Measurements from ENCODE around the gene ELF4.

The ELF4 gene

DNA sequence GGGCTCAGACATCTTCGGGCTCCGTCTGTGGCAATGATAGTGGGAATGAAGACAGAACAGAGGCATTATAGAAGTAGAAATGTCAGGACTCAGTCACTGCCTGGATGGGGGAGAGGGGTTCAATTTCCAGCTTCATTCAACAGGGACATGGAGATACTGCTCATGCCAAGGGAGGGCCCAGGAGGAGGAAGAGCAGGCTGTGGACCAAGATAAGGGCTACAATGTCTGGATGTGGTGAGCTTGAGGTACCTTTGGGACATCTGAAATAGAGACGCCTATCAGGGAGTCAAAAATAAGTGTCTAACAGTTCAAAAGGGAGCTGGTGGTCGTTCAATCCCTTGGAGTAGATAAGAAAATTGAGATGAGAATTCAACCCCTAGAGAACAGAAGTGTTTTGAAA lies 34.5 kb downstream of the ELF4 start:
- no peaks in the 10 kb centered on the region for H3K27me3 ChIP-seq (ENCODE audit: control insufficient read depth, low read length)
- H3K4me2 ChIP-seq (ENCODE audit: low read length) = no peak overlapping the region
- no peak for TF ChIP-seq EZH2phosphoT487 (IDR thresholded peaks at IDR 0.05; ENCODE audit: borderline replicate concordance, low read length)
- TF ChIP-seq, protein P1, sequence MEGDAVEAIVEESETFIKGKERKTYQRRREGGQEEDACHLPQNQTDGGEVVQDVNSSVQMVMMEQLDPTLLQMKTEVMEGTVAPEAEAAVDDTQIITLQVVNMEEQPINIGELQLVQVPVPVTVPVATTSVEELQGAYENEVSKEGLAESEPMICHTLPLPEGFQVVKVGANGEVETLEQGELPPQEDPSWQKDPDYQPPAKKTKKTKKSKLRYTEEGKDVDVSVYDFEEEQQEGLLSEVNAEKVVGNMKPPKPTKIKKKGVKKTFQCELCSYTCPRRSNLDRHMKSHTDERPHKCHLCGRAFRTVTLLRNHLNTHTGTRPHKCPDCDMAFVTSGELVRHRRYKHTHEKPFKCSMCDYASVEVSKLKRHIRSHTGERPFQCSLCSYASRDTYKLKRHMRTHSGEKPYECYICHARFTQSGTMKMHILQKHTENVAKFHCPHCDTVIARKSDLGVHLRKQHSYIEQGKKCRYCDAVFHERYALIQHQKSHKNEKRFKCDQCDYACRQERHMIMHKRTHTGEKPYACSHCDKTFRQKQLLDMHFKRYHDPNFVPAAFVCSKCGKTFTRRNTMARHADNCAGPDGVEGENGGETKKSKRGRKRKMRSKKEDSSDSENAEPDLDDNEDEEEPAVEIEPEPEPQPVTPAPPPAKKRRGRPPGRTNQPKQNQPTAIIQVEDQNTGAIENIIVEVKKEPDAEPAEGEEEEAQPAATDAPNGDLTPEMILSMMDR (IDR thresholded peaks at IDR 0.05; ENCODE audit: low read depth, low read length, poor library complexity, severe bottlenecking) = no peak

DNA sequence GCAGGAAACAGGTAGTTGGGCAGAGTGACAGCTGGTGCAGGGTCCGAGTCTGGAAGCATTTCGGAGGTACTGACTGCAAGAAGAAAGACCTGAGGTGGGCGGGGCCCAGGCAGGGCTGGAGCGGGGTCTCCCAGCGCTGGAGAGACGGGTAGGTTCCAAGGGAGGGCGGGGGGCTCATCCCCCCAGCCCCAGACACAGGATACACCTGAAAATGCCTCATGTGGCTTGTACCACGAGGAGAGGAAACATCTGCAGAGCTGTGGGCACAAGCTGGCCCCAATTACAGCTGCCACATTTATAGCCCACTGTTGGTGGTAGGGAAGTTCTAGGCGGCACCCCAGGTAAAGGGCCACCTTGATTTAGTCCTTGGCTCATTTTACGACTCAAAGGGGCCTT lies 38.0 kb downstream of the ELF4 start:
- Histone ChIP-seq H3K4me3 (ENCODE audit: low read length) (no peak overlapping the region), H3K27me3 (ENCODE audit: control insufficient read depth, low read length) (no peaks in the 10 kb centered on the region), H3K79me2 (ENCODE audit: control insufficient read depth, low read length) (no peaks in the 10 kb centered on the region), H3K9me2 (replicated peaks; ENCODE audit: control insufficient read depth, low read length) (no peaks in the 10 kb centered on the region), H4K20me1 (ENCODE audit: control insufficient read depth, insufficient read depth, low read depth, low read length) (no peaks in the 10 kb centered on the region), H3K27ac (ENCODE audit: low read depth, low read length) (no peak overlapping the region), H3K36me3 (ENCODE audit: control insufficient read depth, low read length) (peaks cover 19% of the 10 kb centered on the region), H3K9me3 (ENCODE audit: control insufficient read depth, insufficient read depth, low read length) (no peaks in the 10 kb centered on the region), H3F3A (ENCODE audit: control insufficient read depth, insufficient read depth) (no peaks in the 10 kb centered on the region), H3K4me2 (ENCODE audit: low read length) (no peak overlapping the region), H3K4me1 (ENCODE audit: control insufficient read depth, low read length) (no peaks in the 10 kb centered on the region)
- no peak for TF ChIP-seq EZH2phosphoT487 (IDR thresholded peaks at IDR 0.05; ENCODE audit: borderline replicate concordance, low read length)
- TF ChIP-seq, protein P1 (IDR thresholded peaks at IDR 0.05; ENCODE audit: low read depth, low read length, poor library complexity, severe bottlenecking) = no peak

More for the DNA sequence above, 34.5 kb downstream of the ELF4 start:
- no peak overlapping the region for H3K4me3 ChIP-seq (ENCODE audit: low read length)
- H3K9me2 ChIP-seq (replicated peaks; ENCODE audit: control insufficient read depth, low read length) = no peaks in the 10 kb centered on the region
- no peaks in the 10 kb centered on the region for H4K20me1 ChIP-seq (ENCODE audit: control insufficient read depth, insufficient read depth, low read depth, low read length)
- peaks cover 6% of the 10 kb centered on the region for H3K79me2 ChIP-seq (ENCODE audit: control insufficient read depth, low read length)
- H3K36me3 ChIP-seq (ENCODE audit: control insufficient read depth, low read length) = peaks cover 20% of the 10 kb centered on the region
- no peaks in the 10 kb centered on the region for H3F3A ChIP-seq (ENCODE audit: control insufficient read depth, insufficient read depth)
- no peak overlapping the region for H3K27ac ChIP-seq (ENCODE audit: low read depth, low read length)
- no peaks in the 10 kb centered on the region for H3K9me3 ChIP-seq (ENCODE audit: control insufficient read depth, insufficient read depth, low read length)
- H3K4me1 ChIP-seq (ENCODE audit: control insufficient read depth, low read length) = no peaks in the 10 kb centered on the region

DNA sequence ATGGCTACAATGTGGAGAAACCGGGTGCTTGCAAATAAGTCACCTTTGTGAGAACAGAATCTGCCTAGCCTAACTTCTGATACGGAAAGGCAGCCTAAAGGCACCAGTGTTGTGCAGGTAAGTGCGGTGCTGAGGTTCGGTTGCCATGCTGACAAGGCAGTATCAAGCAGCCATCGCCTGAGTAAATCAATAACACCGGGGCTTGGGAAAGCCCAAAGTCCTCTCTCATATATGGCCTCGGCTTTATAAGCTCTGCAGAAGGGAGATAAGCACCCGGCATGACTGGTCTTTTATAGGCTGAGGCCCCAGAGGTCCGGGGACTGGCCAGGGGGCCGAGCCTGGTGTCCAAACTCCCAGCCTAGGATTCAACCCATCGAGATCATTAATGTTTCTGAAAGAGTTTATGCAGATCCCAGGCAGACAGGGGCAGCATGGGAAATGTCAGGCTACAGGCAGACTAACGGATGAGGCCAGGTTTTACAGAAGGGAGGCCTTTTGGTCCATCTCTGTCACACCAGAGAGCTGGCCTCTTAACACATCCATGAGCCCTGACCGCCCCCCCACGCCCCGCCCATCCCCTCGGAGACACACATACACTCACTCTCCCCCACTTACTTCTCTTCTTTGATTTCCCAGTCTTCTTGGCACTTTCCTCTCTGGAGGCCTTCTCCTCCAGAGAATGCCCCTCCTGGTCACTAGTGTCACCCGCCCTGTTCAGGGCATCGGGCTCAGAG lies 38.5 kb downstream of the ELF4 start:
- no peaks in the 10 kb centered on the region for H3K9me3 ChIP-seq (ENCODE audit: control insufficient read depth, insufficient read depth, low read length)
- no peaks in the 10 kb centered on the region for H3K27me3 ChIP-seq (ENCODE audit: control insufficient read depth, low read length)
- H3K4me3 ChIP-seq (ENCODE audit: low read length) = no peak overlapping the region
- no peaks in the 10 kb centered on the region for H3F3A ChIP-seq (ENCODE audit: control insufficient read depth, insufficient read depth)
- H3K36me3 ChIP-seq (ENCODE audit: control insufficient read depth, low read length) = peaks cover 19% of the 10 kb centered on the region
- H3K79me2 ChIP-seq (ENCODE audit: control insufficient read depth, low read length) = no peaks in the 10 kb centered on the region
- H3K4me1 ChIP-seq (ENCODE audit: control insufficient read depth, low read length) = no peaks in the 10 kb centered on the region
- no peak overlapping the region for H3K4me2 ChIP-seq (ENCODE audit: low read length)
- H3K27ac ChIP-seq (ENCODE audit: low read depth, low read length) = no peak overlapping the region
- H4K20me1 ChIP-seq (ENCODE audit: control insufficient read depth, insufficient read depth, low read depth, low read length) = no peaks in the 10 kb centered on the region
- TF ChIP-seq, protein P1 (IDR thresholded peaks at IDR 0.05; ENCODE audit: low read depth, low read length, poor library complexity, severe bottlenecking) = no peak
- TF ChIP-seq EZH2phosphoT487 (IDR thresholded peaks at IDR 0.05; ENCODE audit: borderline replicate concordance, low read length) = no peak
- H3K9me2 ChIP-seq (replicated peaks; ENCODE audit: control insufficient read depth, low read length) = no peaks in the 10 kb centered on the region

Measured in DOHH2 (cell line).